ENCODE results near the gene RNLS. TPM values are rescaled to one million over a fixed set of nuclear protein-coding genes. Genes with fewer than 3 reads are reported as not detected.

The RNLS gene
- total RNA-seq, 1 experiment from 2014 or later: not detected

- no peaks in the 10 kb centered on the region for H3K36me3 Mint-ChIP-seq (ENCODE audit: insufficient read depth, unreplicated experiment)
- ChIA-PET POLR2A (no interaction called here), CTCF (interaction anchor here (0.7 kb wide), 1 partner anchor 16 kb away, joined by 4 read pairs; no protein-coding TSS in a partner anchor)
- DNase-seq (ENCODE audit: unreplicated experiment): no peak
- intact Hi-C loops (cut with micrococcal nuclease): no loop called here
- no peak for TF ChIP-seq CTCF (IDR thresholded peaks at IDR 0.05; ENCODE audit: unreplicated experiment)
- H3K27me3 Mint-ChIP-seq (ENCODE audit: insufficient read depth, unreplicated experiment): no peaks in the 10 kb centered on the region
- BruUV-seq (replicated peaks): no TSS peak
- peaks cover 6% of the 10 kb centered on the region for H3K4me1 Mint-ChIP-seq (ENCODE audit: insufficient read depth, unreplicated experiment)
- peaks cover 11% of the 10 kb centered on the region for H3K9me3 Mint-ChIP-seq (ENCODE audit: unreplicated experiment)
- no peak overlapping the region for H3K27ac Mint-ChIP-seq (ENCODE audit: low read depth, unreplicated experiment)
- H3K4me3 Mint-ChIP-seq (ENCODE audit: unreplicated experiment): no peak overlapping the region
Observed at GRCh38 chr10:88343761-88344484, 239.2 kb downstream of the RNLS start.

- Mint-ChIP-seq H3K4me3 (ENCODE audit: unreplicated experiment) (no peak overlapping the region), H3K36me3 (ENCODE audit: insufficient read depth, unreplicated experiment) (no peaks in the 10 kb centered on the region), H3K27ac (ENCODE audit: low read depth, unreplicated experiment) (no peak overlapping the region), H3K27me3 (ENCODE audit: insufficient read depth, unreplicated experiment) (no peaks in the 10 kb centered on the region), H3K9me3 (ENCODE audit: unreplicated experiment) (peaks cover 11% of the 10 kb centered on the region), H3K4me1 (ENCODE audit: insufficient read depth, unreplicated experiment) (peaks cover 6% of the 10 kb centered on the region)
- TF ChIP-seq CTCF (IDR thresholded peaks at IDR 0.05; ENCODE audit: unreplicated experiment): no peak
- DNase-seq (ENCODE audit: unreplicated experiment): no peak
- ChIA-PET POLR2A (interaction anchor here (0.7 to 0.8 kb wide), 3 partner anchors 39 to 61 kb away, joined by 3 to 6 read pairs (median 4); no protein-coding TSS in a partner anchor), CTCF (interaction anchor here (0.6 to 0.9 kb wide), 2 partner anchors 9 to 185 kb away, joined by 3 read pairs; no protein-coding TSS in a partner anchor)
- intact Hi-C loops (cut with micrococcal nuclease): no loop called here
- BruUV-seq (replicated peaks): no TSS peak
Observed at GRCh38 chr10:88342733-88343310, 240.3 kb downstream of the RNLS start.

- intact Hi-C loops (cut with micrococcal nuclease): no loop called here
- ChIA-PET CTCF (no interaction called here), POLR2A (interaction anchor here (0.6 to 0.9 kb wide), 2 partner anchors 9 to 56 kb away, joined by 3 read pairs; no protein-coding TSS in a partner anchor)
- no peaks in the 10 kb centered on the region for H3K9me3 Mint-ChIP-seq (ENCODE audit: unreplicated experiment)
- no peak for TF ChIP-seq CTCF (IDR thresholded peaks at IDR 0.05; ENCODE audit: unreplicated experiment)
- H3K4me1 Mint-ChIP-seq (ENCODE audit: insufficient read depth, unreplicated experiment): no peaks in the 10 kb centered on the region
- no peaks in the 10 kb centered on the region for H3K27me3 Mint-ChIP-seq (ENCODE audit: insufficient read depth, unreplicated experiment)
- BruUV-seq (replicated peaks): no TSS peak
- no peak overlapping the region for H3K4me3 Mint-ChIP-seq (ENCODE audit: unreplicated experiment)
- H3K36me3 Mint-ChIP-seq (ENCODE audit: insufficient read depth, unreplicated experiment): no peaks in the 10 kb centered on the region
- DNase-seq (ENCODE audit: unreplicated experiment): no peak
- H3K27ac Mint-ChIP-seq (ENCODE audit: low read depth, unreplicated experiment): no peak overlapping the region
Observed at GRCh38 chr10:88337134-88337533, 246.0 kb downstream of the RNLS start.

GRCh38 chr10:88336334-88336733 is 246.8 kb downstream of the RNLS start:
- CTCF ChIA-PET: no interaction called here
- Mint-ChIP-seq H3K4me1 (ENCODE audit: insufficient read depth, unreplicated experiment) (no peaks in the 10 kb centered on the region), H3K27ac (ENCODE audit: low read depth, unreplicated experiment) (no peak overlapping the region), H3K9me3 (ENCODE audit: unreplicated experiment) (no peaks in the 10 kb centered on the region), H3K4me3 (ENCODE audit: unreplicated experiment) (no peak overlapping the region), H3K36me3 (ENCODE audit: insufficient read depth, unreplicated experiment) (no peaks in the 10 kb centered on the region), H3K27me3 (ENCODE audit: insufficient read depth, unreplicated experiment) (no peaks in the 10 kb centered on the region)
- intact Hi-C loops (cut with micrococcal nuclease): no loop called here
- no peak for DNase-seq (ENCODE audit: unreplicated experiment)
- no TSS peak for BruUV-seq (replicated peaks)
- POLR2A ChIA-PET: interaction anchor here (0.6 kb wide), 1 partner anchor 14 kb away, joined by 3 read pairs; no protein-coding TSS in a partner anchor
- no peak for TF ChIP-seq CTCF (IDR thresholded peaks at IDR 0.05; ENCODE audit: unreplicated experiment)
